Muscle of back (tissue), 11 donors: ENCODE results near the gene GPHN. TPM values are rescaled to one million over a fixed set of nuclear protein-coding genes. Genes with fewer than 3 reads are reported as not detected.

Experiments
- DNase-seq, 3 donors: peaks; one replicate each; pipeline versions ENCODE4 v3.0.0 to v3.0.0-alpha.2; 2013
- polyA plus RNA-seq, 10 donors: library from polyadenylated mRNA; unstranded; fragments of 120-200 nt; gene quantifications; one replicate each; pipeline ENCODE4 v1.2.1, GENCODE V29; 2013; ENCODE audit not compliant: insufficient read length in 10 of 10

The GPHN gene
- polyA plus RNA-seq, 10 donors, result 14.2 to 22.4 (median 17.0) TPM

DNA sequence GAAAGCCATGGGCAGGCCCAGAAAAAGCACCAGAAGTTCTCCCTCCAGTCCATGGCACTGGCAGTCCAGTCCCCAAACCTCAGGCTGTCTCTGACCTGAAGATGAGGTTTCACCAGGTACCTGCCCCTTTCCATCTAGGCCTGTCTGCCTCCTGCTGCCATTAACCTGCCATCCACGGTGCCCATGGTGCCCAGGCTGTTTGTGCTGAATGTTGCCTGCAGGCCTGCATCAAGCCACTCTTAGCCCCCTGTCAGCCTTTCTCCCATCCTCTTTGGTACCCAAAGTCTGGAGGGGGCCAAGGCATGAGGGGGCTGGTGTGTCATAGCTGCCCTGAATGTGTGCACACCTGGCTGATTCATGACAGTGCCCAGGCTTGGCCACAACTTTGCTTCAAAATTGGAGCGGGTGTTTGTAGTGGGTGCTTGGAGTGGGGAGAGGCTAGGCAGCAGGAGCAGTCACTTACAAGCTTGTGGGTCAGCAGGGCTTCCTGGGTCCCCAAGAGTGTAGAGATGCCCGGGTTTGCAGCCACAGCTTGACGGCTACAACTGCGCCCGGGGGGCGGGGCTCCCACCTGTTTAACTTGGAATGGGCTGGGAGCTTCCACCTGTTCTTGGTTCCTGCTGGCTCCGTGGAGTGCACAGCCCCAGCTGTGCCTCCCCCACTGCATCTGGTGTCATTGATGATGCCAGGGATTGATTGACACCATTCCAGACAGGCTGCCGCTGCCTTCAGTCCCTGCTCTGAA lies 88.5 kb downstream of the GPHN start:
- no peak for DNase-seq

DNA sequence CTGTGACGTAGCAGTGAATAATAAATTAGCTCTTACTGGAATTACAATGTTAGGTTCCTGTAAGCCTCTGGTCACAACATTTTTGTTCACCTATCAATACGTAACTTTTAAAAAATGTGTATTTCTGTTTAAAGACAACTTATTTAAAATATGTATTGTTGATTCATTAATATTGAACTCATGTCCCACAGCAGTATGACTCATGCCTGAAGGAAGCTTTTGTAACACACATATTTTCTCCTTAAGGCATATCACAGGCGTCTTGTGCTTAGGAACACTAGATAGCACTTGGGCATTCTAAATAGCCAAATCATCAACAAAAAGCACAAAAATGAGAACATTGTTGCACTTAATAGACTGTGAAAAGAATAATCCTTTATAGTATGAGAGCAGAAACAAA lies 92.5 kb downstream of the GPHN start:
- no peak for DNase-seq

DNA sequence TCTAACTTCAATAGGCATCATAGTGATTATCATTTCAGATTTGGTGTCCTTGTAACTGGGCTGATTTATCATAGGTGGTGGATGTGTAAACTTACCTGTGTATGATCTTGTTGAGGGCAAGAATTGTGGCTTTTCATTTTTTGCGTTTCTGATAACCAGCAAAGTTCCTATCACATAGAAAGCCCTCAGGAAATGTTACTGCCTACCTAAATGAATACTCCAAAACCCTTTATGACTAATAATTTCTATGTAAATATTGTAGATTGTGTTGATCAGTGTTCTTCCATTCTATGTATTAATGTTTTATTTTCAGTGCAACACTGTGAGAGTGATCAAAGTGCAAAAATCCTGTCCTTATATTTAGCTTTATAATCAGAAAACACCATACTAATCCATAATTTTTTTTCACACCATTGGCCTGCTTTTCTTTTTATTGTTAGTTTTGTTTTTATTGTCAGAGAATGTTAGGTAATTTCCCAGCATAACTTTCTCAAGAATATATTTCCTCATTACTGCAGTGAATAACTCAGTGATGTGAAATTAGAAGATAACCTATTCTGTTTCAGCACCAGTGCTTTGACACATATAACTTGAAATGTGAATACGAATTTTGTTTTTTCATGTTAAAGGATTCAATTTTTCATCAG lies 94.1 kb downstream of the GPHN start:
- no peak for DNase-seq

DNA sequence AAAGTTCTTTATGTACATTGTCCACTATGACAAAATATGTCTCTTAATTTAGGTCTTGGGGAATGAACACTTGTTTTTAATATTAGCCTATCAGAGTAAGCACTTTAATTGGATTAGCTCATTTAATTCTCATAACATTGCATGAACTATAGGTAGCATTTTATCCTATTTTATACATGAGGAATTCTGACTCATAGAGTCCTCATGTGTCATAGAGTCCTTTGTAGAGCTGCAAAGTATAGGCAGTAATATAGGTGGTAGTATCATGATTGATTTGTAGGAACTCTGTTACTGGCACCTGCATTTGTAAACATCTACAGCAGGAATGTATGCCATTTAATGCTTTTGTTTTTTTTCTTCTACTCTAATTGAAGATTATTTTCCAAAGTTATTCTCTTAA lies 96.0 kb downstream of the GPHN start:
- no peak for DNase-seq

GRCh38 chr14:66606826-66607225 lies 98.9 kb downstream of the GPHN start:
- DNase-seq, result no peak

GRCh38 chr14:66610154-66610563 lies 102.2 kb downstream of the GPHN start:
- DNase-seq, result no peak

DNA sequence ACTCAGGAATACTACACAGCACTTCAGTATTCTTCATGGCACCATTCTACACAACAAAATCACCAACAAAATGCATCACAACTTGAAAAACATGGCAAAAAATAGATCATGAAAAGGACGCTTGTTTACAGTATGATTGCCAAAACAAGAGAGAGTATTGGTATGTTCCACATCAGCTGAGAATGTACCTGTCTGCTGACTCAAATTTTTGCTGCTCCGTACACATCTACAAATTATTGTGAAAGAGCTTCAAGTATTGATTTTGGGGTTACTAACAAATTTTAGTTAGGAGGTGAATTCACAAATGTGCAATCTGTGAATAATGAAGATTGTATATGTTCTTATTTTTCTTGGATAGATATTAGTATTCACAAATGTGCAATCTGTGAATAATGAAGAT lies 105.4 kb downstream of the GPHN start:
- no peak for DNase-seq

- no peak for DNase-seq
These were observed 112.0 kb downstream of the GPHN start for GRCh38 chr14:66619952-66620351.

DNA sequence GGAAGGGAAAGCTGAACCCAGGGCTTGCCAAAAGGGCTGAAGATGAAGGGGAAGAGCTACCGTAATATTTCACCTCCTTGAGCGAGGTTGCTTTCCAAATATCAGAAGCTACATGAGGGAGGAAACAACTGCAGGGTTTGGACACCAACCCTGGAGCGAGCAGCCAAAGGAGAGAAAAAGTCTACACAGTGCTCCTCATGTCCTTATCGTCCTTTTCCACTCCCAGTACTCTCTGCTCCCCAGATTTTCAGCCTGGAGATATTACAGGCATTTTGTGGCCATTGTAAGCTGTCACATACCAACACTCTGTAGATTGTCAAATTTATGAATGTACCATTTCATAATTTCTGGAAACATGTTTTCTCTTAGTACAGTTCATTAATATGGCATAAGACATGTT lies 115.9 kb downstream of the GPHN start:
- no peak for DNase-seq

DNA sequence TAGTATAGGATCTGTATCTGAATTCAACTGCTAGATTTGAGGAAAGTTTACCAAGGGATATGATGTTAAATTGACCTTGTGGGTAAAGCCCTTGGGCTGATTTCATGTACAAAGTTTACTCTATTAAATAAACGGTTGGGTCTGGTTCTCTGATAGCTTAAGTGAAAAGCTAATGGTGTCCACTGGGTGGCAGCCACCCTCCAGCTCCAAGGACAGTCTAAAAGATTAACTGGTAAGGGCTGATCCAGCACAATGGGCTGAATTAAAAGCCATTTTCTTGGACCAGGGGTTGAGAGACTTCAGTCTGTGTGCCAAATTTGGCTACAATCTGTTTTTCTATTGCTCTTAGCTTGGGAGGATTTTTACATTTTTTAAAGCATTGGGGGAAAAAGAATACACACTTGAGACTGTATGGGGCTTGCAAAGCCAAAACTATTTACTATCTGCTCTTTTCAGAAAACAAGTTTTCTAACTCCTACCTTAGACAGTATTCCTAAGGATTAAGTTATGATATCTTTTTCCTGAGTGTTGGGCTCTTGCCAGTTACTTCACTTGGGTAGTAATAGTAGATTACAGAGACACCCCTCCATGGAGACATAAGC lies 116.5 kb downstream of the GPHN start:
- peak; percentile 36 to 78 (median 40) for DNase-seq

- DNase-seq, result peak in 1 of 3 donors; percentile 28
These were observed 120.7 kb downstream of the GPHN start for GRCh38 chr14:66628636-66629035.

DNA sequence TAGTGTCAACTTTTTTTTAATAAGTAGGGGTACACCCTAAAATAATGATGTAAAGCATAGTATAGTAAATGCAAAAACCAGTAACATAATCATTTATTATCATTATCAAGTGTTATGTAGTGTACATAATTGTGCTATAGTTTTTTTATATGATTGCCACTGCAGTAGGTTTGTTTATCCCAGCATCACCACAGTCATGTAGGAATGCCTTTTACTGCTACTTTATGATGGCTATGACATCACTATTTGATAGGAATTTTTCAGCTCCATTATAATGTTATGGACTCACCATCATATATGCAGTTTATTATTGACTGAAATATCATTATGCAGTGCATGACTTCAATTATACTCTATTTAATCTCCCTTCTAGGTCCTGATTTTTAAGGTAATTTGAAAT lies 121.6 kb downstream of the GPHN start:
- DNase-seq, result no peak

GRCh38 chr14:66634876-66635275 lies 126.9 kb downstream of the GPHN start:
- DNase-seq, result no peak

GRCh38 chr14:66635435-66635834 lies 127.5 kb downstream of the GPHN start:
- no peak for DNase-seq

- DNase-seq, result no peak
These were observed 128.3 kb downstream of the GPHN start for GRCh38 chr14:66636240-66636639.

DNA sequence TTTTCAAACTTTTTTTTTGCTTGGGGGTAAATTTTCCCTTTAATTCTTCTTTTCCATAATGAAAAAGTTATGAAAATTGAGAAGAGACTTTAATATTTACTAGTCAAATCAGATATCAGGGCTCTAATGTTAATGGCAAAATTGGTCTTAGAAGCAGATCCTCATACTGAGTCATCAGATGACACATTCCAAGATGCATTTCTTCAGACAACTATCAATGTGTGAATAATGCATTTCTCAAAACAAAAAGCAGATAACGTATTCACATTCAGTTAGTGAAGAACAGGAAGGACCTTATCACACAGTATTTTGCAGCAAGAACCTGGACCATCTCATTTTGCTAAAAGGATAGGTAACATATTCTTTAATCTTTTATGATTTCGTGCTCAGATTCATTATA lies 130.7 kb downstream of the GPHN start:
- DNase-seq, result no peak

DNA sequence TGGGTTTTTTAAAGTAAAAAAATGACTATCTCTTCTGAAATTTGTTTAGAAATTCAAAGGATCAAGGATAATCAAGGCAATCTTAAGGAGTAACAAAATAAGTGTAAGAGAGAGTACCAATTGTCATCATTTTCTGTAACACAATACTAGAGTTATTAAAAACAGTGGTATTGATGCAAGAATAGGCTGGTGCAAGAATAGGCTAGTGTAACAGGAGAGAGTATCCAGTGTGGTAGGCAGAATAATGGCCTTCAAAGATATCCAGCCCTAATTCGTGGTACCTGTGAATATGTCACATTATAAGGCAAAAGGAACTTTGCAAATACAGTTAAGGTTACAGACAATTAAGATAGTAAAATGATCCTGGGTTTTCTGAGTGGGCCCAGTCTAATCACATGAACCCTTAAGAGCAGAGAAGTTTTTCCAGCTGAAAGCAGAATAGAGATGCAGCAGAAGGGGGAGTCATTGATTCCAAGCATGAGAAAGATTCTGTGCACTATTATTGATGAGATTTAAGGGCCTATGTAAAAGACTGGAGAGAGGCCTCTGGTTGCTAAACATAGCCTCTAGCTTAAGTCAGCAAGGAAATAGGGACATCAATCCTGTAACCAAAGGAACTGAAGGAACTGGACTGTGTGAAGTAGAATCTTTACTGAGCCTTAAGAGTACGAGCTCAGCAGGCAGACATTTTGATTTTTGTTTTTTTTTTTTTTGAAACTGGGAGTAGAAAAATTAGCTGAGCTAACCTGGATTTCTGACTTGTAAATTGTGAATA lies 134.1 kb downstream of the GPHN start:
- no peak for DNase-seq

DNA sequence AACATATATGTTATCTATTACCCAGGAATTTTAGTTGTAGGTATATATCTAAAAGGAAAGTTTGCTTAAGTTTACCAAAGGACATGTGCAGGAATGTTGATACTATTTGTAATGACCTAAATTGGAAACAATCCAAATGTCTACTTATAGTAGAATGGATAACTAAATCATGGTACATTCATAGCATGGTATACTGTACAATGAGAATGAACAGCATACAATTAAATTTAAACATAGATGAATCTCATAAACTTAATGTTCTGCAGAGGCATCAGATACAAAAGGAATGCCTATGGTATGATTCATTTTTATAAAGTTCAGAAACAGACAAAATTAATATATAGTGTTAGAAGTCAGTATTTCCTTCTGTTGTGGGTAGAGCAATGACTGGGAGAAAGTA lies 135.4 kb downstream of the GPHN start:
- DNase-seq, result no peak

DNA sequence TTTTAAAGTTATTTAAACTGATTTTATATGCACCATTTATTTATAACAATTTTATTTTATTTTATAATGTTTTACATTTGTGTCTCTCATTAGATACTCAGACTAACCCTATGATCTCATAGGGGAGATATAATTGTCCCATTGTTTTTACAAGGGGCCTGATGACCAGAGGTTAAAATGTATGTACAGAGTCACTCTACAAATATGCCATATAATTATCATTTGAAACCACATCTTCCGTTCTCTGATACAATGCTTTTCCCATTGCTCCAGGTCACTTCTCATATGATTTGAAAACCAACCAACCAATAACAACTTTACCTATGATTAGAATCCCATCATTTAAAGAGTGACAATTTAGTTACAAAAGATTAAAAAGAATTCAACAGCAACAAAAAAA lies 137.8 kb downstream of the GPHN start:
- DNase-seq, result no peak

DNA sequence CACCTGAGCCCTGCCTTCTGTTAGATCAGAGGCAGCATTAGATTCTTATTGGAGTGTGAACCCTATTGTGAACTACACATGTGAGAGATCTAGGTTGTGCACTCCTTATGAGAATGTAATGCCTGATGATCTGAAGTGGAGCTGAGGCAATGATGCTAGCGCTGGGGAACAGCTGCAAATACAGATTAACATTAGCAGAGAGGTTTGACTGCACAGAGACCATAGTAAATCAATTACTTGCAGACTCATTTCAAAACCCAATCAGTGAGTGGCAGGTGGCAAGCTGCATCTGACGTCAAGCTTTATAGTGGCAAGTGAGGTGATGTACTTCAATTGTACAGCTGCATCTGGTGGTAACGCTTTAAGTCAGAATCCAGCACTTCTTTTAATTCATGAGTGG lies 141.6 kb downstream of the GPHN start:
- DNase-seq, result peak in 1 of 3 donors; percentile 19

DNA sequence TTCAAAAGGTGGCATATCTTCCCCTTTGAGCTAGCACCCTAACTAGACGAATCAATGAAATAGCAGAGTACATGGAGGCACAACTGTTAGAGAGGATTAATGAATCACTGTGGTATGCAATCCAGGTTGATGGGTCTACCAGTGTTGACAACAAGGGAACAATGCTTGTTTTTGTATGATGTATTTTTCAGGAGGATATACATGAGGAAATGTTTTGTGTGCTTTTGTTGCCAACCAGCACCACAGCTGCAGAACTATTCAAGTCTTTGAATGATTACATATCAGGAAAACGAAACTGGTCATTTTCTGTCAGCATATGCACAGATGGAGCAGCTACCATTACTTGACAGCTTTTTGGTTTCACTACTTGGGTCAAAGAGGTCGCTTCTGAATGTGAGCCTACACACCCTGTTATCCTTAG lies 142.6 kb downstream of the GPHN start:
- DNase-seq, result peak in 1 of 3 donors; percentile 10

DNA sequence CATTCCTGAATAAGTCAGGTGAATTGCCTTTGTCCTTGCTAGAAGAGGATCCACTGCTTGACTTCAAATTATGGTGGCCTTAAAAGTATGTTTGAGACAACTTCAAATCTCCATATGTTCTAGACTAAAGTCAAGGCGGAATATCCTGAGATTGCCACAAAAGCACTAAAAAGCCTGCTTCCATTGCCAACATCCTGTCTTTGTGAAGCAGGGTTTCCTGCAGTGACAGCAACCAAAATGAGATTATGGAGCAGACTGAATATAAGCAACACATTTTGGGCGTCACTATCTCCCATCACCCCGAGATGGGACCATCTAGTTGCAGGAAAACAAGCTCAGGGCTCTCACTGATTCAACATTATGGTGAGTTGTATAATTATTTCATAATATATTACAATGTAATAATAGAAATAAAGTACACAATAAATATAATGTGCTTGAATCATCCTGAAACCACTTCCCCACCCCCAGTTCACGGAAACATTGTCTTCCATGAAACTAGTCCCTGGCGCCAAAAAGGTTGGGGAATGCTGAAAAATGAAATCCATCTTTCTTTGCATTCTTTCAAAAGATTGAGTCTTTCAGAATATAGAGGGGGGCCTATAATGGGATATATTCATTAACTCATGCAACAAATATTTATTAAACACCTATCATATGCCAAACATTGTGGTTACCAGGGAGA lies 143.7 kb downstream of the GPHN start:
- DNase-seq, result no peak
